ENCODE results near the gene S100A10.

The S100A10 gene

GRCh38 chr1:151934048-151934493 is 59.6 kb downstream of the S100A10 start:
- DNase-seq: peak in 4 of 5 donors; percentile 20 to 64 (median 44)
